ENCODE measurements around the gene IZUMO4.

The IZUMO4 gene, protein sequence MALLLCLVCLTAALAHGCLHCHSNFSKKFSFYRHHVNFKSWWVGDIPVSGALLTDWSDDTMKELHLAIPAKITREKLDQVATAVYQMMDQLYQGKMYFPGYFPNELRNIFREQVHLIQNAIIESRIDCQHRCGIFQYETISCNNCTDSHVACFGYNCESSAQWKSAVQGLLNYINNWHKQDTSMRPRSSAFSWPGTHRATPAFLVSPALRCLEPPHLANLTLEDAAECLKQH

DNA sequence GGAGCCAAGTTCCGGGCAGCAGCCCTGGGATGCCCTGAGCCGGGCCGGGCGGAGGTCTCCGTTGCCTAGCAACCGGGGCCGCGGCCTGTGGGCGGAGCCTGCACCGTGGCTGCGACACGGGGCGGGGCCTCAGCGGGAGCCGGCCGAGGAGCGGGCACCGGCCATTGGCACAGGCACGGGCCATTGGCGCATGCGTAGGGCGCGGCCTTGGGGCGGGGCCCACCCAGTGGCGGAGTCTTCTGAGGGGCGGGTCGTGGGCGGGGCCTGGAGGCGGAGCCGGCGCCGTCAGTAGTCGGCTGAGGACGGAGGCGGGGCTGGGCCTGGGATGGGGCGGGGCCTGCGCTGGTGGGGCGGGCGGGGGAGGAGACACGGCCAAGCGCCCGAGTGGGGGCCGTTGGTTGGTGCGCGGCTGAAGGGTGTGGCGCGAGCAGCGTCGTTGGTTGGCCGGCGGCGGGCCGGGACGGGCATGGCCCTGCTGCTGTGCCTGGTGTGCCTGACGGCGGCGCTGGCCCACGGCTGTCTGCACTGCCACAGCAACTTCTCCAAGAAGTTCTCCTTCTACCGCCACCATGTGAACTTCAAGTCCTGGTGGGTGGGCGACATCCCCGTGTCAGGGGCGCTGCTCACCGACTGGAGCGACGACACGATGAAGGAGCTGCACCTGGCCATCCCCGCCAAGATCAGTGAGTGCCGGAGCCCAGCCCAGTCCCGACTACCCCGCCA lies at the start of gene IZUMO4:
TSS of gene IZUMO4 (plus strand) at position 436 of the 723 bp plus-strand sequence. CDS start at position 467, 31 bp downstream.
- DNase-seq (ENCODE audit: low read depth, low spot score) = peak; percentile 45

DNA sequence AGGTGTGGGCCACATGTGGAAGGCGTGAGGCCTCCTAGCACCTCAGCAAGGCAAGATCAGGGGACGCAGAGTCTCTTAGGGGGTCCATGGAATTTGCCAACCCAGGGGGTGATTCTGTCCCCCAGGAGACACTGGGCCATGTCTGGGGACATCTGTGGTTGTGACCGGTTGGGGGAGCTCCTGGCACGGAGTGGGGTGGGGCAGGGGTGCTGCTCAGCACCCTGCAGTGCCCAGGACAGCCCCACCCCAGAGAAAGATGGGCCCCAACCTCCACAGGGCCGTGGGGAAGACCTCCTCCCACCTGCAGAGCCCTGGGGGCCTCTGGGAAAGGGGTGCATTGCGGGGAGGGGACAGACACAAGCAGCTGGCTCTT lies 49.7 kb upstream of the IZUMO4 start:
- DNase-seq (ENCODE audit: low read depth, low spot score) = no peak

DNA sequence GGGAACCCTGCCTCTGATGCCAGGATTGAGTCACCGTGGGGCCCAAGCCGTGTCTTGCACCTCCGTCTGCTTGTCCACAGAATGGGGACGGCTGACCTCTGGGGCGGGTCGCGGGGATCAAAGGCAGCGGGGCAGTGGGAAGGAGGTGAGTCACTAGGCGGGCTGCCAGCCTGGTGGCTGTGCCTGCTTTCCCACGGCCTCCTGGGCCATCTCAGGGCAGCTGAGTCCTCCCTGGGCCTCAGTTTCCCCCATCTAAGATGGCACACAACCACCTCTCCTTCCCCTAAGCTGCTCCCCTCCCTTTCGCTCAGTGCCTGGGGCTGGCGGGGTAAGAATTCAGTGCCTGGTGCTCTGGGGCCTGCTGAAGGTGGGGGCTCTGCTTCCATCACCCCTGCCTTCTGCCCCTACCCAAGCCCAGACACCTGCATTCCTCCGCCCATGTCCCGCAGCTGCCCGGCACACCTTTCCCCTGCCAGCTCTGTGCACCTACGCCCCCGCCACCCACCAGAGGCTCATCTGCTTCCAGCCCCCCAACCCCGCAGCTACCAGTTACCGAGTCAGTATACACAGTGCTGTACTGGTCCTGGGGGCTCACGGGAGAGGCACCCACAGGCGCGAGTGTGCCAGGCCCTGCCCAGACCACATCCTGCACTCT lies 49.1 kb upstream of the IZUMO4 start:
- no peak for DNase-seq (ENCODE audit: low read depth, low spot score)

DNA sequence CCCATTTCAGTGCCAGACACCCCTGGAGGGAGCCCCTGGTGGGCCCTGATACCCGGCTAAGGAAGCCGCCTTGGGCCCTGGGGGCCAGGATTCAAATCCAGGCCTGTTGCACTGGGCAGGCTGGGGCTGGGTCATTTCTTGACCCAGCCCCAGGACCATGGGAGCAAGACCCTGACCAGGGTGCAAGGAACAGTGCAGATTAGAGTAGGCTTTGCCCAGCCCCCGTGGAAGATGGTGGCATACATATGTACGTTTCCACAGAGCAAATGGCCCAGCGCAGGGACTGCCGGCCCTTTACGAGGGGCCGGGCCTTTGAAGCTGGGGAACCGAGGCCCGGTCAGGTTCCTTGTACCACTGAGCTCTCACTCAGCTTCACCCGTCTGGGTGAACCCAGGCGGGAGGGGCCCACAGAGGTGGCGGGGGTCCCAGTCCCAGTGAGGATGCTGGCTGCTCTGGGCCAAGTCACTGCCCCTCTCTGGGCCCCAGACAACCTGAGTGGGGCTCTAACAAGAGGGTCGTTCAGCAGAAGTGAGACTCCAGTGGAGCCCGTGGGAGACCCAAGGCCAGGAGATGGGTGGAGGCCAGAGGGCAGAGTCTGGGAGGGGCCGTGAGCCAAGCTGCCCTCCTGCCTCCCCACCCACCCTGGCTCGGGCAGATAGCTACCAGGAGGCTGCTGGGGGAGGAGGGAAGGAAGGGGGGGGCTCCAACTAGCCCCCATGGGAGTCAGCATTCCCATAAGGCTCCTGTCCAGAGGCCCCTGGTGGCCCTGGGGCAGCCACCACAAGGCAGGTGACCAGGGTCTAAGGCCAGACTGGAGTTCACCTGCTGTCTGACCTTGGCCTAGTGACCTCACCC lies 48.4 kb upstream of the IZUMO4 start:
- no peak for DNase-seq (ENCODE audit: low read depth, low spot score)

DNA sequence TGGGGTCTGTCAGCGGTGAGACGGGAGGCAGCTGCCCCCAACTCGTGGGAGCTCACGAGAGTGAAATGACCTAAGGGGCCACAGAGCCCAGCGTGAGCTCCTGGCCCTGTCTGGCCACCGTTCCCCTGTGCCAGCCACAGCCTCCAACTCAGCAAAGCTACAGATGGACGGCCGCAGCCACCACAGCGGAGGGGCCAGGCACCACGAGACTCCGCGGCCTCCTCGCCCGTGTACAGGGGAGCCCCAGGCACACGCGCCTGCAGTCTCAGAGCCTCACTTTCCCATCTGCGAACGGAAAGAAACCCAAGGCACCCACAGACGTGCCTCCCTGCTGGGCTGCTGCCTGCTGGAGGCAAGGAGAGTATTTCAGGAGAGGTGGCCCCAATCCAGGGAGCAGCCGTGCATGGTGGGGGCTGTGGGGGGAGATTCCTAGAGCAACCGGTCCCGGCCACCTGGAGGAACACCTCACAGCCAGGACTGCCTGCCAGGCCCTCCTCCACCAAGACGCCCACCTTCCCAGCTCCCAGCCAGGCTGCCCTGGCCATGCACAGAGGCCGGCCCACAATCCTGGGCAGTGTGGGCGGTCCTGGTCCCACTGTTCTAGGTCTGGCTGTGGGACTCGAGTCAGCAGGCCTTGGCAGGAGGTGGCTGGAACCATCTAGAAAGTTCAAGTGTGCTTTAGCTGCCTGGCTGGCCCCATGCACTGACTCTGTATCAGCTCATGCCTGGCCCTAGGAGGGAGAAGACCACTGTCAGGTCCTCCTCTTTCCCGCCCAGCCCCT lies 47.6 kb upstream of the IZUMO4 start:
- DNase-seq (ENCODE audit: low read depth, low spot score) = no peak

DNA sequence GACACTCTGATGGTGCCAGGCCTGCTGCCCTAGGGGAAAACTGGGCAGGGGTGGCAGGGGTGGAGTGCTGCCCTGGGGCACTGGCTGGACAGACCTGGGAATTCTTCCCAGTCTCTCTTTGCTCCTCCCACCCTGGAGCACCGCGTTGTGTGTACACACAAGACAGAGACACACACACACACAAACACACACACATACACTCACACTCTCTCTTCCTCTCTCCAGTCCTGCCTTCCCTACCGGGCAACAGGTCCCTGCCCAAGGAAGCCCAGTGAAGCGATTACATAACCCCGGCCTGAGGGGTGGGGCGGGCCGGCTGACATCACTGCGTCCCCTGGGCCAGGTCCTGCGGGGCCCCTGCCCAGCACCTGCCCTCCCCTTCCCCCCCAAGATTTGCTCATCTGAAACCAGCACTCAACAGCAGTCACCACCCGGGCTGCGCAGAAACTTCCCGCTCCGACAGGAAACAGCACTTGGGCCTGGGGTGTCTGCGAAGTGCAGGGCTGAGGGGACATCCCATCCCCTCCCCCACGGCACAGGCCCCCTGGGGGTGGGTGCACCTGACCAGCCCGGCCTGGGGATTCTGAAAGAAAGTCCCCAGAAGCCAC lies 46.9 kb upstream of the IZUMO4 start:
- DNase-seq (ENCODE audit: low read depth, low spot score) = no peak

DNA sequence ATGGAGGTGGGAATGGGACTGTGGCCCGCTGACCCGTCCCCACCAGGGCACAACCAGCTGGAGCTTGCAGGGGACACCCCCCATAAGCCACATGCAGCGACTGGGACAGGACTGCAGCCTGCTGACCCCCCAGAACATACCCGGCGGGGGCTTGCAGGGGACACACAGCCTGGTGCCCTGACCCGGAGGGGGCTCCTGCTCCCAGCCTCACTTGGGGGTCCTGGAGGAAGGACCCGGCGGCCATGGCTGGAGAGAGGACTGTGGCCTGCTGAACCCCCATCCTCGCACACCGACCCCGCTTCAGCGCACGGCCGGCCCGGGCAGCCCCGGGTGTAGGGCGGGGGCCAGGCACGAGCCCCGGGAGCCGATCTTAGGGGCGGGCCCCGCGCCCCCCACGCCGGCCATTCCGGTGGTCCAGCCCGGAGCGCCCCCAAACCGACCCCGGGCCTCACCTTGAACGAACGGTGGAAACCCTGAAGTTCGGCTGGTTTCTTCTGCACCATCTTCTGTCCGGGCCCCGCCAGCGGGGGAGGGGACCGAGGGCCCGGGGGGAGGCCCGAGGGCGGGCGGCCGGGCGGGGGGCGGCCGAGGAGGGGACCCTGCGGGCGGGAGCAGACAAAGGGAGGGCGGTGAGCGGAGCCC lies 46.2 kb upstream of the IZUMO4 start:
- no peak for DNase-seq (ENCODE audit: low read depth, low spot score)

DNA sequence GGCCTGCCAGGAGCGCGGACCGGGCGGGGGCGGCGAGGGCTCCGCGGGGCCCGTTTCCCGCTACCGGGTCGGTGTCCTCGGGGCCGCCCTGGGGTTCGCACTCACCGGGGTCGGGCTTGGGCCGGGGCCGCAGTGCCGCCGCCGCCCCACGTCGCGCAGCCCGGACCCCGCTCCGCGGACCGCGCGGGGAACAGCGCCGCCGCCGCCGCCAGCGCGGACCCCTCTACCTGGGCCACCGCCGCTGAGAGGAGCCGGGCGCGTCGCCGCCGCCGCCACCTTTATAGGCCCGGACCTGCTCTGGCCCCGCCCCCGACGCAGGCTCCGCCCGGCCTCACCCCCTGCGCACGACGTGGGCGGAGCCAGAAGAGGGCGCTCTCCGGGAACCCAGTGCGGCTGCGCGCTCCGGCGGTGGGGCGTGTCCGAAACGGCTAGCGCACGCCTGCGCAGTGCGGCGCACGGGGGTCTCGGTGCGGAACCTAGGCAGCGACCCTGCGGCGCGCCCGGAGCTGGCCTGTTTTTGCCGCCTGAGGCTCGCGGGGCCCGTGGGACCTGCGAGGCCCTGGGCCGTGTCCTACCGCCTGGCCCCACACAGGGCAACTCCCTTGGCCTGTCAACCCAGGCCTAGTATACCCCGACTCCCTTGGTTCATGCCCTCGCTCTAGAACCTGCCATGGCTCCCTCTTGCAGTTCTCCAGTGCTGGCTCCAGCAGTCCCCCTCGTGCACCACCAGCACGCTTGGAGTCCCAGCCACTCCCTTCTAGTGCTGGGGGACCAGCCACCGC lies 45.5 kb upstream of the IZUMO4 start, which contains the start of gene MKNK2:
TSS of gene MKNK2 (minus strand) at position 254 of the 782 bp plus-strand sequence. CDS start 393 bp downstream, outside the sequence.
- DNase-seq (ENCODE audit: low read depth, low spot score) = no peak

DNA sequence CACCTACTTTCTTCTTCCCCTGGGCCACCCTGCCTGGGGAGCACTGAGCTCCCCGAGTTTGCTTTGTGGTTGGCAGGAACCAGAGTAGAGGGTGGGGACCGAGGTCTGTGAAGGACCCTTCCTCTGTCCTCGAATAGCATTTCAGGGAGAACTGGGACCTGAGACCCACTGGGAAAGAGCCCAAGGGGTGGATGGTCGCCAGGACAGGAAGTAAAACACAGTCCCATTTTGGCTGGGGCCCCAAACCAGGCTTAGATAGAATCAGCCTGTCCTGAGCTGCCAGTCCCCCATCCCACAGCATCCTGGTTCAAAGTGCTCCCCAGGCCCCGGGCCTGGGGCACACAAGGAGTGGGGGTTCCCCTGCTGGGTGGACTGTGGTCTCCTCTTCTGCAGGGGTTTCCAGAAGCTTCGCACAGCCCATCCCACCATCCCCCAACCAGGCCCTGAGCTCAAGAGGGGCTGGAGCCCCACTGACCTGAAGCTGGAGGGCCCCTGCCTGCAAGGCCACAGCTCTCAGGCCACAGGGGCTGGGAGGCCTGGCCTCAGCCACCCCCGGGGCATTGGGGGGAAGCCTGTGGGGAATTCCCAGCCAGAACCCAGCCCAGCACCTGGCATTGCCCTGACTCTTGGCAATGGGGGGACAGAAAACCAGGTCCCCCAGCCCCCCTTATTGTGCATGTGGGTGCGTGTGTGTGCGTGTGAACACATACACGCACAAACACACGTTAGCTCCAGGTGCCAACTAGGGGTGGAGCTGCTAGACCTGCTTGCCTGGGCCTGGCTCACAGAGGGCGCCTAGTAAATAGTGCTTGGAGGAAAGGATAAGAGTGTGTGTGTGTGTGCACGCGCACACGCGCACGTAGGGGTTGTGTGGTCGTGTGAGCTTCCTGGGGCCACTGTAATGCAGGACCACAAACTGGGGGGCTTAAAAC lies 44.7 kb upstream of the IZUMO4 start:
- no peak for DNase-seq (ENCODE audit: low read depth, low spot score)

DNA sequence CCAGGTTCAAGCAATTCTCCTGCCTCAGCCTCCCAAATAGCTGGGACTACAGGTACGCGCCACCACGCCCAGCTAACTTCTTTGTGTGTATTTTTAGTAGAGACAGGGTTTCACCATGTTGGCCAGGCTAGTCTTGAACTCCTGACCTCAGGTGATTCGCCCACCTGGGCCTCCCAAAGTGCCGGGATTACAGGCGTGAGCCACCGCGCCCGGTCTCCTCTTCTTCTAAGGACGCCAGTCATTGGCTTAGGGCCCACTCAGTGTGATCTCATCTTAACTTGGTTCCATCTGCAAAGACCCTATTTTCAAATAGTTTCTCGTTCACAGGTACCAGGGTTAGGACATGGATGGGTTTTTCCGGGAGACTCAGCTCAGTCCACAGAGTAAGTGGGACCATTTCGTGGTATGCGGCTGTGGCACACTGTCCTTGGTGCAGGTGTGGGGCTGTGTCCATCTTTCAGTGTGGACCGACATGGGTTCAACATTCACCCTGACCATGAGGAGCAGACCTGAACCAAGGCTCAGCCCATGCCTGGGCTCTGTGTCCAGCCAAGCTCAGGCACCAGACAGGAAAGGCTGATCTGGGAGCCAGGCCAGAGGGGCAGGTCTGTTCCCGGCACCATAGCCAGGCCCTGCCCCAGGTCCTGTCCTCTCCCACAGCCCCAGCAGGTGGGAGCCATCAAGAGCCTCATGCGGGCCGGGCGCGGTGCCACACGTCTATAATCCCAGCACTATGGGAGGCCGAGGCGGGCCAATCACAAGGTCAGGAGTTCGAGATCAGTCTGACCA lies 42.9 kb upstream of the IZUMO4 start:
- no peak for DNase-seq (ENCODE audit: low read depth, low spot score)

DNA sequence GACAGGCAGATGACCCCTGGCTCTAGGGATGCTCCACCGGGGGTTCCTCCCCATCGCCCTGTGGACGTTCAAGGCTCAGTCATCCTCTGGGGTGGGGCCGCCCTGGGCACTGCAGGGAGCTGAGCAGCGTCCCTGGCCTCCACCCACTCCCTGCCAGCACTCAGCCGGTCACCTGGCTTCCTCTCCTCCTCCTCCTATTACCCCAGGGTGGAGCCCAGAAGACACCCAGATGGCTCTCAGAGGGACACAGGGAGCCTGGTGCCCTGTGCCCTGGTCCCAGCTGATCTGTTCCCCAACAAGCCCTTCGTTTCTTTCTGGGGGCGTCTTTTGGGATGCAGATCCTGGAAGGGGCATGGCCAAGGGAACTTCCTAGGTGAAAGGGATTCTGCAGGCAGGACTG lies 42.0 kb upstream of the IZUMO4 start:
- no peak for DNase-seq (ENCODE audit: low read depth, low spot score)

DNA sequence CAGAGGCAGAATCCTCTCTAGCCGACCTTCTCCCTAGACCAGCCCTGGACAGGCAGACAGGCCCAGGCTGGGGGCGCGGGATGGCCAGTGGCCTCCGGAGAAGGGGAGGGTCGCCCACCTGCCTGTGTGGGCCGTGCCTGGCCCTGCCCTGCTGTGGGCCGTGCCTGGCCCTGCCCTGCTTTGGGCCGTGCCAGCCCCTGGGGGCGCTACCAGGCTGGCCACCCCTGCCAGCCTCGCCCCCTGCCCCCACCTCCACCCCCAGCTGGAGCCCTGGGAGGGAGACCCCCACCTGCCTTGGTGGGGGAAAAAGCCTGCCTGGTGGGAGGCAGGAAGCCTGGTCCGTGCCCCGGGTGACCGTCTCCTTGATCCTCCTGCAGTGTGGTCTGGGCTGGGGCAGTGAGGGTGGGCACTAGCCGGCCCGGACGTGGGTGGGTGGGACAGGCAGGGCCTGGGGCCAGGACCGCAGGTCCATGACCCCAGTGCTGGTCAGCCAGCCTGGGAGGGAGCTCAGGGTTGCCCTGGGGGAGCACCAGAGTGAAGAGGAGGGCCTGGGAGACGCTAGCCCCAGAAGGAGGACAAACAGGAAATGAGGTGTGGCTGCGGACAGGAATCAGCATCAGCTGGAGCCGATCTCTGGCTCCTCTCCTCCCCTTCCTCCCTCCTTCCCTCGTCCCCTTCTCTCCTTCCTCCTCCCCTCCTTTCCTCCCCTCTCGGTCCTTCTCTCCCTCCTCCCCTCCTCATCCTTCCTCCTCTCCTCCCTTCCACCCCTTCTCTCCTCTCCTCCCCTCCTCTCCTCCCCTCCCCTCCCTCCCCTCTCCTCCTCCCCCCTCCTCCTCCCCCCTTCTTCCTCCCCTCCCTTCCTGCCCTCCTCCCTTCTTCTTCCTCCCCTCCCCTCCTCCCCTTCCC lies 40.5 kb upstream of the IZUMO4 start:
- DNase-seq (ENCODE audit: low read depth, low spot score) = no peak

DNA sequence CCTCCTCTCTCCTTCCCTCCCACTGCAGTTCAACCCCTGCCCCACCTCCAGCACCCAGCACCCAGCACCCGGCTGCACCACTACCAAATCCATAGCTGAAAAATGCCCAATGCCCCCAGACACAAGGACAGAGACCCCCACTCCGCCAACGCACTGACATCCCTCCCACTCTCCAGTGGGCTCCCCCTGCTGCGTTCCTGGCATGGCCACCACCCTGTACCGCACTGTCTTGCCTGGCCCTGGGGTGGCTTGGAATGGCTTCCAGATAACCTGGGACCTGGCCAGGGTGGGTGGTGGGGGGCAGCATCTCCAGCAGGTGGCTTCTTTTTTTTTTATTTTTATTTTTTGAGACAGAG lies 39.9 kb upstream of the IZUMO4 start:
- no peak for DNase-seq (ENCODE audit: low read depth, low spot score)

DNA sequence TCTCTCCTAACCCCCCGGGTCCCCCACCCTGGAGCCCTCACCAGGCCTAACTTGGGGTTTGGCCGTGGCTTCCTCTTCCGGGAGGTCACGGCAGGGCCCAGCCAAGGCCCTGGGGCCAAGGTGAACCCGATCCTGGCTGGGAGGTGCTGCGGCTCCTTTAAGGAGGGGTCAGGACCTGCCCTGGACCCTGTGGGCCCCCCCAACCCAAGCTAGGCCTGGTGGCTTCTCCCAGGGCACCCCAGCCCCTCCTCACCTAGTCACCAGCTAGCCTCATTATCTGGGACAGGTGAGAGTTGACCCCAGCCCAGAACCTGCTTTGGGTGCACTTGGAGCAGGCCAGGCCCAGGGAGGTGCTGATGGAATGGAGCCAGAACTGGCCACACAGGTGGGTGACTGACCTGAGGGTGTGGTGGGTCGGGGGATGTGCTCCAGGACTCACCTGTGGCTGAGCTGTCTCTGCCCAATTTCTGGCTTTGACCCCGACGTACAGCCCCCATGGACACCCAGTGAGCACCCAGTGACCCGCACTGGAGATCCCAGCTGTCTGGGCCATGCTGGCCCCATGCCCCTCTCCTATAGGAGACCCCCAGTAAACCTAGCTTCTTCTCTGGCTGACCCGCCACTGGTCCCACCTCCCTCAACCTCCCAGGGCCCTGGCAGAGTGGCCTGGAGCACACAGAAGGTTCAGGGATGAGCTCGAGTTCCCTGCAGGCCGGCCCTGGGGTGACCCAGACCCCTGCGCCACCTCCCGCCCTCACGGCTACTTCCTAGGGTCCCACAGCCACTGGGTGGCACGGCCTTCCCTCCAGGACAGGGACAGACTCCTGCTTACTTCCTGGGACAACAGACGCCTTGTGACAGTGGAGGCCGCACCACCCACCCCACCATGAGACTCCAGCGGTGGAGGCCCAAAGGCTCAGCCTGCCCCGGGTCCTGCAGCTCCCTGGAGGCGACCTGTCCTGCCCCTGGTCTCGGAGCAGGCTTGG lies 38.9 kb upstream of the IZUMO4 start:
- DNase-seq (ENCODE audit: low read depth, low spot score) = no peak
